ENCODE measurements around the gene ZFP57. TPM values are rescaled to one million over a fixed set of nuclear protein-coding genes. Genes with fewer than 3 reads are reported as not detected.

ZFP57 gene
- not detected for total RNA-seq

DNA sequence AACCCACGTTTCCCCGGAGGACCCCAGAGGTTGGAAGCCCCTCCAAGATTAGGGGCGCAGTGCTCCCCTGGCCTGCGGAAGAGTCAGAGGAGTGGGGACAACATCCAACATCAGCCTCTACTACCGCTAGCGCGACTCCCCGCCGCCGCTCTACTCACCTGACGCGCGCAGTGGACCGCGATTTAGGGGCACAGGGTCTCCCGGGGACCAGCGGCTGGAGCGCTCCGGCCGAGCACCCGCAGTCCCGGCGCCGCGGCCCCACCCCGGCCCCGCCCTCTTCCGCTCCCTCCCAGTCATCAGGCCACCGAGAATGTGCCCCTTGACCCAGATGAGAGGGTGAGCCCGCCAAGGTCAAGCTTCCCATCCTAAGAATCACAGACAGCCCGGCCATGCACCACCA, at the start of gene ZFP57:
Gene ZFP57, minus strand, starts transcription at position 249 of the 400 bp plus-strand sequence. CDS start 4,149 bp downstream, outside the sequence.
- Histone ChIP-seq H3K9me3 (no peaks in the 10 kb centered on the region), H3K36me3 (no peaks in the 10 kb centered on the region), H3K4me3 (replicated peaks in 1 of 3) (no peak within 1 kb of the TSS), H3K4me1 (no peaks in the 10 kb centered on the region), H3K27ac (no peak within 1 kb of the TSS), H3K27me3 (no peaks in the 10 kb centered on the region)
- intact Hi-C loops (cut with DNase I) = no loop called here
- DNase-seq = no peak
- TF ChIP-seq POLR2A (IDR thresholded peaks at IDR 0.05) = no peak
- TF ChIP-seq, protein P1, sequence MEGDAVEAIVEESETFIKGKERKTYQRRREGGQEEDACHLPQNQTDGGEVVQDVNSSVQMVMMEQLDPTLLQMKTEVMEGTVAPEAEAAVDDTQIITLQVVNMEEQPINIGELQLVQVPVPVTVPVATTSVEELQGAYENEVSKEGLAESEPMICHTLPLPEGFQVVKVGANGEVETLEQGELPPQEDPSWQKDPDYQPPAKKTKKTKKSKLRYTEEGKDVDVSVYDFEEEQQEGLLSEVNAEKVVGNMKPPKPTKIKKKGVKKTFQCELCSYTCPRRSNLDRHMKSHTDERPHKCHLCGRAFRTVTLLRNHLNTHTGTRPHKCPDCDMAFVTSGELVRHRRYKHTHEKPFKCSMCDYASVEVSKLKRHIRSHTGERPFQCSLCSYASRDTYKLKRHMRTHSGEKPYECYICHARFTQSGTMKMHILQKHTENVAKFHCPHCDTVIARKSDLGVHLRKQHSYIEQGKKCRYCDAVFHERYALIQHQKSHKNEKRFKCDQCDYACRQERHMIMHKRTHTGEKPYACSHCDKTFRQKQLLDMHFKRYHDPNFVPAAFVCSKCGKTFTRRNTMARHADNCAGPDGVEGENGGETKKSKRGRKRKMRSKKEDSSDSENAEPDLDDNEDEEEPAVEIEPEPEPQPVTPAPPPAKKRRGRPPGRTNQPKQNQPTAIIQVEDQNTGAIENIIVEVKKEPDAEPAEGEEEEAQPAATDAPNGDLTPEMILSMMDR (IDR thresholded peaks at IDR 0.05) = no peak
- WGBS, 2 donors = 57 to 91% methylated on average over 28 of the region's 31 CpGs

DNA sequence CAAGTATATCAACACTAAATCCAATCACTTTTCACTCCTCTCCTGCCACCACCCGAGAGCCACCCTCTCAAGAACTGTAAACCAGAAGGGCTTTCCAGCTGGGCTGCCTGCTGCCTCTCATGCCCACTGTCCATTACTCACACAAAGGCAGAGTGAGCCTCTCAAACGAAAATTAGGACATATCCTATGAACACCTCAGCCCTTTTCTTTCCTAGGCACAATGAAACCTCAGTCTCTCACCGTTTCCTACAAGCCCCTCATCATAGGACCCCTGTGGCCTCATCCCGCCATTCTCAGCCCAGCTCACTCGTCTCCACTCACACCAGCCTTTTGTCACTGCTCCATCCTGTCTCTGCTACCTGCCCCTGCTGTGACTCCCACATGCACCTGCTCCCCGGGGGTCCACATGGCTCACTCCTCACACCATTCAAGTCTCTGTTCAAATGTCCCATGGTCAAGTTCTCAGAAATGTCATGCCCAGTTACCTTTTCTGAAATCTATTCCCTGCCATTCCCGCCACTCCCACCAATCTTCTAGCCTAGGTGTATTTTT, 49.7 kb upstream of the ZFP57 start:
- WGBS, 2 donors = 61 to 62% methylated on average over 7 of the region's 7 CpGs
- H3K27ac ChIP-seq = no peak overlapping the region
- H3K4me1 ChIP-seq = no peaks in the 10 kb centered on the region
- intact Hi-C loops (cut with DNase I) = no loop called here
- DNase-seq = no peak
- no peak for TF ChIP-seq POLR2A (IDR thresholded peaks at IDR 0.05)
- TF ChIP-seq, protein P1 (IDR thresholded peaks at IDR 0.05) = no peak
- H3K36me3 ChIP-seq = no peaks in the 10 kb centered on the region
- no peaks in the 10 kb centered on the region for H3K9me3 ChIP-seq
- H3K27me3 ChIP-seq = no peaks in the 10 kb centered on the region
- no peak overlapping the region for H3K4me3 ChIP-seq (replicated peaks in 1 of 3)

DNA sequence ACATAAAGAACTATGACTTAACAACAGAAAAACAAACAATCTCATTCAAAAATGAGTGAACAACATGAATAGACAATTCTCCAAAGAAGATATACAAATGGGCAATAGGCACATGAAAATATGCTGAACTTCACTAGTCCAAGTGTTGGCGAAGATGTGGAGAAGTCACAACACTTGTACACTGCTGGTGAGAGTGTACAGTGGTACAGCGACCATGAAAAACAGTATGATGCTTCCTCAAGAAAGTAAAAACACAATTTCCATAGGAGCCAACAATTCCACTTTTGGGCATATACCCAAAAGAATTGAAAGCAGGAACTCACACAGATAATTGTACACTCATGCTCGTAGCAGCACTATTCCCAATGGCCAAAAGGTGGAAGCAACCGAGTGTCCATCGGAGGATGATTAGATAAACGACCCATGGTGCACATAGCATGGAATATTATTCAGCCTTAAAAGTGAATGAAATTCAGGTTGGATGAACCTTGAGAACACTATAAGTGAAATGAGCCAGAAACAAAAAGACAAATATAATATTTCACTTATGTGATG, 48.9 kb upstream of the ZFP57 start:
- Histone ChIP-seq H3K27me3 (no peaks in the 10 kb centered on the region), H3K9me3 (no peaks in the 10 kb centered on the region), H3K4me1 (no peaks in the 10 kb centered on the region), H3K4me3 (replicated peaks in 1 of 3) (no peak overlapping the region), H3K27ac (no peak overlapping the region), H3K36me3 (no peaks in the 10 kb centered on the region)
- no peak for TF ChIP-seq POLR2A (IDR thresholded peaks at IDR 0.05)
- TF ChIP-seq, protein P1 (IDR thresholded peaks at IDR 0.05) = no peak
- no peak for DNase-seq
- WGBS, 2 donors = 76 to 77% methylated on average over 6 of the region's 6 CpGs
- intact Hi-C loops (cut with DNase I) = no loop called here

GRCh38 chr6:29728875-29729270, 47.9 kb upstream of the ZFP57 start:
- Histone ChIP-seq H3K27me3 (no peaks in the 10 kb centered on the region), H3K27ac (no peak overlapping the region), H3K9me3 (no peaks in the 10 kb centered on the region), H3K4me3 (replicated peaks in 1 of 3) (no peak overlapping the region), H3K4me1 (peaks cover 0 to 4% of the 10 kb centered on the region in 2 donors), H3K36me3 (no peaks in the 10 kb centered on the region)
- DNase-seq = no peak
- intact Hi-C loops (cut with DNase I) = no loop called here
- TF ChIP-seq POLR2A (IDR thresholded peaks at IDR 0.05) = no peak
- TF ChIP-seq, protein P1 (IDR thresholded peaks at IDR 0.05) = no peak

GRCh38 chr6:29728173-29728874, 47.4 kb upstream of the ZFP57 start:
- Histone ChIP-seq H3K27me3 (no peaks in the 10 kb centered on the region), H3K27ac (no peak overlapping the region), H3K36me3 (no peaks in the 10 kb centered on the region), H3K4me3 (replicated peaks in 1 of 3) (no peak overlapping the region), H3K9me3 (no peaks in the 10 kb centered on the region), H3K4me1 (peaks cover 0 to 4% of the 10 kb centered on the region in 2 donors)
- DNase-seq = no peak
- TF ChIP-seq POLR2A (IDR thresholded peaks at IDR 0.05) = no peak
- TF ChIP-seq, protein P1 (IDR thresholded peaks at IDR 0.05) = no peak
- intact Hi-C loops (cut with DNase I) = no loop called here
- 92 to 97% methylated on average over 3 of the region's 3 CpGs for WGBS, 2 donors
